GM21717 (cell line): ENCODE data around the gene INPP5D.

Experiments
- ATAC-seq: cut with Tn5 transposase; IDR thresholded peaks from one replicate; pipeline ENCODE4 v1.9.1; 2021; ENCODE audit warnings: mild to moderate bottlenecking, moderate library complexity; ENCODE audit not compliant: unreplicated experiment

The INPP5D gene

GRCh38 chr2:233251306-233252116, 191.4 kb downstream of the INPP5D start, which contains the start of gene ATG16L1:
Gene ATG16L1 (plus strand): TSS chr2:233251673. CDS start chr2:233251828, 155 bp downstream.
- peak; percentile 88 for ATAC-seq

DNA sequence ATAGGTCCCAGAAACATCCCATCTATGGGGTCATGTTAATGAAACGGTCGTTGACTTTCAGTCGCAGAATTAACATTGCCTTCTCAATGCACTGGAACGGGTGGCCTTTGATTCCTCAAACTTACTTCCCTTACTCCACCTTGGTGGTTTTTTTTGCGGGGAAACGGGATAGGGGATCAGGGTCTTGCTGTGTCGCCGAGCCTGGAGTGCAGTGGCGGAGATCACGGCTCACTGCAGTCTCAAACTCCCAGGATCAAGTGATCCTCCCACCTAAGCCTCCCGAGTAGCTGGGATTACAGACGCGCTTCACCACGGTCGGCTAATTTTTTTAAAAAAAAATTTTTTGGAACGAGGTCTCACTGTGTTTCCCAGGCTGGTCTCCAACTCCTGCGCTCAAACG, 192.1 kb downstream of the INPP5D start:
- no peak for ATAC-seq

- no peak for ATAC-seq
These were observed 195.0 kb downstream of the INPP5D start for GRCh38 chr2:233255151-233255550.

DNA sequence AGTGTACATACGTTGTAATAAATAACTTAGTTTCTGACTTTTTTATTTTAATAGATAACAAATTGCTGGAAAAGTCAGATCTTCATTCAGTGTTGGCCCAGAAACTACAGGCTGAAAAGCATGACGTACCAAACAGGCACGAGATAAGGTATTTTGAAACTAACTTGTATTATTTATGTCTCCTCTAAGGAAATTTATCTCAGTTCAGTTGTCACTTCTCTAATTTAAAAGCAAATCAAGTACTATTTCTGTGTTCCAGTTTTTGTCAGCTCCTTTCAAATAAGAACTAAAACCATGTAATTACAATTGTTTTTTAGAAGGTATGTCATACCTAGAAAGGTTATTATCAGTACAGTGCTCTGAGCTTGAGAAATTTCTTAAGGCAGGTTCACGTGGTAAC, 195.9 kb downstream of the INPP5D start:
- no peak for ATAC-seq
